BE2C (cell line): ENCODE data around the gene SHC3.

ENCODE experiments used
- DNase-seq: peaks from one replicate; pipeline ENCODE4 v3.0.0-alpha.2; 2020
- H3K27me3 ChIP-seq: fragments of 250-450 bp; sonication (Bioruptor Pico); 2 replicates; pipeline ENCODE4 v1.5.1; 2020; ENCODE audit warnings: mild to moderate bottlenecking
- H3K36me3 ChIP-seq: fragments of 250-450 bp; sonication (Bioruptor Pico); 2 replicates; pipeline ENCODE4 v1.5.1; 2020; ENCODE audit warnings: mild to moderate bottlenecking
- H3K4me1 ChIP-seq: fragments of 250-450 bp; sonication (Bioruptor Pico); 2 replicates; pipeline ENCODE4 v1.5.1; 2020
- H3K4me3 ChIP-seq: 2 replicates; pipeline ENCODE4 v1.5.1; 2011; ENCODE audit warnings: low read depth, low read length
- H3K9me3 ChIP-seq: fragments of 250-450 bp; sonication (Bioruptor Pico); 2 replicates; pipeline ENCODE4 v1.5.1; 2020
- CTCF ChIP-seq: IDR thresholded peaks from 2 replicates; pipeline ENCODE4 v1.5.1; 2012; ENCODE audit warnings: mild to moderate bottlenecking, low read depth, low read length

Gene SHC3

GRCh38 chr9:89060790-89061189 is 117.8 kb downstream of the SHC3 start:
- DNase-seq: no peak
- no peak for TF ChIP-seq CTCF
- no peaks in the 10 kb centered on the region for H3K27me3 ChIP-seq
- peaks cover 31% of the 10 kb centered on the region for H3K36me3 ChIP-seq
- no peaks in the 10 kb centered on the region for H3K9me3 ChIP-seq
- H3K4me3 ChIP-seq: no peak overlapping the region
- H3K4me1 ChIP-seq: no peaks in the 10 kb centered on the region

- Histone ChIP-seq H3K4me3 (no peak overlapping the region), H3K36me3 (peaks cover 23% of the 10 kb centered on the region), H3K9me3 (no peaks in the 10 kb centered on the region), H3K4me1 (no peaks in the 10 kb centered on the region), H3K27me3 (no peaks in the 10 kb centered on the region)
- DNase-seq: no peak
- no peak for TF ChIP-seq CTCF
Observed at GRCh38 chr9:89059925-89060506, 118.6 kb downstream of the SHC3 start.

GRCh38 chr9:89058906-89059305 is 119.7 kb downstream of the SHC3 start:
- H3K4me3 ChIP-seq: no peak overlapping the region
- no peaks in the 10 kb centered on the region for H3K9me3 ChIP-seq

GRCh38 chr9:89054865-89055495 is 123.6 kb downstream of the SHC3 start:
- H3K36me3 ChIP-seq: peaks cover 18% of the 10 kb centered on the region
- no peaks in the 10 kb centered on the region for H3K9me3 ChIP-seq
- no peak for TF ChIP-seq CTCF
- H3K4me3 ChIP-seq: no peak overlapping the region
- no peaks in the 10 kb centered on the region for H3K4me1 ChIP-seq
- H3K27me3 ChIP-seq: no peaks in the 10 kb centered on the region
- DNase-seq: no peak

More at GRCh38 chr9:89058906-89059305, 119.7 kb downstream of the SHC3 start:
- Histone ChIP-seq H3K36me3 (peaks cover 16% of the 10 kb centered on the region), H3K4me1 (no peaks in the 10 kb centered on the region), H3K27me3 (no peaks in the 10 kb centered on the region)
- TF ChIP-seq CTCF: no peak
- no peak for DNase-seq

- Histone ChIP-seq H3K4me1 (no peaks in the 10 kb centered on the region), H3K4me3 (no peak overlapping the region), H3K9me3 (no peaks in the 10 kb centered on the region), H3K27me3 (no peaks in the 10 kb centered on the region), H3K36me3 (peaks cover 30% of the 10 kb centered on the region)
- DNase-seq: no peak
- TF ChIP-seq CTCF: no peak
Observed at GRCh38 chr9:89053301-89053700, 125.3 kb downstream of the SHC3 start.

- H3K36me3 ChIP-seq: peaks cover 33% of the 10 kb centered on the region
- no peak for DNase-seq
- no peaks in the 10 kb centered on the region for H3K27me3 ChIP-seq
- no peaks in the 10 kb centered on the region for H3K9me3 ChIP-seq
- no peak for TF ChIP-seq CTCF
- H3K4me3 ChIP-seq: no peak overlapping the region
- H3K4me1 ChIP-seq: no peaks in the 10 kb centered on the region
Observed at GRCh38 chr9:89052470-89053097, 126.0 kb downstream of the SHC3 start.
